ENCODE measurements around the gene LY6G6D.
A peak's percentile ranks its signal among the peaks of the same experiment; 100 is the strongest.

The LY6G6D gene

GRCh38 chr6:31676904-31677303, 38.2 kb upstream of the LY6G6D start:
- no peak for DNase-seq (ENCODE audit: low spot score)
- no peak for TF ChIP-seq CTCF (IDR thresholded peaks at IDR 0.05; ENCODE audit: extremely low read depth, insufficient read depth, missing control alignments)
- in situ Hi-C loops (cut with MboI; ENCODE audit: low pct_unique_long_range_greater_than_20kb, low sequenced_read_pairs, unreplicated experiment): no loop called here

GRCh38 chr6:31677955-31678354, 37.2 kb upstream of the LY6G6D start:
- TF ChIP-seq CTCF (IDR thresholded peaks at IDR 0.05; ENCODE audit: extremely low read depth, insufficient read depth, missing control alignments): no peak
- DNase-seq (ENCODE audit: low spot score): no peak
- in situ Hi-C loops (cut with MboI; ENCODE audit: low pct_unique_long_range_greater_than_20kb, low sequenced_read_pairs, unreplicated experiment): no loop called here

GRCh38 chr6:31680226-31681134, 34.7 kb upstream of the LY6G6D start, which contains the start of gene LY6G5C:
Gene LY6G5C (minus strand): TSS chr6:31681067. CDS start chr6:31680373, 694 bp downstream.
- in situ Hi-C loops (cut with MboI; ENCODE audit: low pct_unique_long_range_greater_than_20kb, low sequenced_read_pairs, unreplicated experiment): loop anchor here (5.0 kb wide), 1 partner anchor 152 kb away; no protein-coding TSS in a partner anchor
- DNase-seq (ENCODE audit: low spot score): peak; percentile 81
- peak; percentile 89 for TF ChIP-seq CTCF (IDR thresholded peaks at IDR 0.05; ENCODE audit: extremely low read depth, insufficient read depth, missing control alignments)

- DNase-seq (ENCODE audit: low spot score): peak; percentile 68
- in situ Hi-C loops (cut with MboI; ENCODE audit: low pct_unique_long_range_greater_than_20kb, low sequenced_read_pairs, unreplicated experiment): loop anchor here (5.0 kb wide), 1 partner anchor 151 kb away; no protein-coding TSS in a partner anchor
- peak; percentile 24 for TF ChIP-seq CTCF (IDR thresholded peaks at IDR 0.05; ENCODE audit: extremely low read depth, insufficient read depth, missing control alignments)
Observed at GRCh38 chr6:31681135-31681671, 33.9 kb upstream of the LY6G6D start.

- TF ChIP-seq CTCF (IDR thresholded peaks at IDR 0.05; ENCODE audit: extremely low read depth, insufficient read depth, missing control alignments): no peak
- DNase-seq (ENCODE audit: low spot score): no peak
- in situ Hi-C loops (cut with MboI; ENCODE audit: low pct_unique_long_range_greater_than_20kb, low sequenced_read_pairs, unreplicated experiment): loop anchor here (5.0 kb wide), 1 partner anchor 149 kb away; no protein-coding TSS in a partner anchor
Observed at GRCh38 chr6:31683591-31683990, 31.6 kb upstream of the LY6G6D start.

GRCh38 chr6:31686483-31686882, 28.7 kb upstream of the LY6G6D start:
- in situ Hi-C loops (cut with MboI; ENCODE audit: low pct_unique_long_range_greater_than_20kb, low sequenced_read_pairs, unreplicated experiment): no loop called here
- no peak for TF ChIP-seq CTCF (IDR thresholded peaks at IDR 0.05; ENCODE audit: extremely low read depth, insufficient read depth, missing control alignments)
- no peak for DNase-seq (ENCODE audit: low spot score)
